ENCODE results near the gene LPCAT1.

DNA sequence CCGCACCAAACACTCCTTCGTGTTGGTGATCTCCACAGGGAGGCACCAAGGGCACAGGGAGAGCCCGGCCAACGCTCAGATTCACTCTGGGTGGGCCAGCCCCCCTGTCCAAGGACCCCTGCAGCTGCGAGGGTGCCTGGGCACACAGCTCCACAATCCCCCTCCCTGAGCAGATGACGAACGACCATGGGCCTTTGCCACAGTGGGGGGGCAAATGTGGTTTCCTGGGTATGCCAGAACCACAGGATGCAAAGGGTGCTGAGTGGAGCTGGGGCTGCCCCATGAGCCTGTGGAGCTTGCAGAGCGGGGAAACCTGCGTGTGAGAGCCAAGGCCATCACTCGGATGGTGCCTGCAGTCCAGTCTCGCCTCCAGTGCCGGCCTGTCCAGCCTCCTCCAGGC lies 31.0 kb downstream of the LPCAT1 start:
- TF ChIP-seq POLR2A (IDR thresholded peaks at IDR 0.05; ENCODE audit: low read depth, low read length) = no peak
- TF ChIP-seq, protein P1, sequence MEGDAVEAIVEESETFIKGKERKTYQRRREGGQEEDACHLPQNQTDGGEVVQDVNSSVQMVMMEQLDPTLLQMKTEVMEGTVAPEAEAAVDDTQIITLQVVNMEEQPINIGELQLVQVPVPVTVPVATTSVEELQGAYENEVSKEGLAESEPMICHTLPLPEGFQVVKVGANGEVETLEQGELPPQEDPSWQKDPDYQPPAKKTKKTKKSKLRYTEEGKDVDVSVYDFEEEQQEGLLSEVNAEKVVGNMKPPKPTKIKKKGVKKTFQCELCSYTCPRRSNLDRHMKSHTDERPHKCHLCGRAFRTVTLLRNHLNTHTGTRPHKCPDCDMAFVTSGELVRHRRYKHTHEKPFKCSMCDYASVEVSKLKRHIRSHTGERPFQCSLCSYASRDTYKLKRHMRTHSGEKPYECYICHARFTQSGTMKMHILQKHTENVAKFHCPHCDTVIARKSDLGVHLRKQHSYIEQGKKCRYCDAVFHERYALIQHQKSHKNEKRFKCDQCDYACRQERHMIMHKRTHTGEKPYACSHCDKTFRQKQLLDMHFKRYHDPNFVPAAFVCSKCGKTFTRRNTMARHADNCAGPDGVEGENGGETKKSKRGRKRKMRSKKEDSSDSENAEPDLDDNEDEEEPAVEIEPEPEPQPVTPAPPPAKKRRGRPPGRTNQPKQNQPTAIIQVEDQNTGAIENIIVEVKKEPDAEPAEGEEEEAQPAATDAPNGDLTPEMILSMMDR (conservative IDR thresholded peaks at IDR 0.05; ENCODE audit: low read depth, low read length) = no peak

Measured in IMR-90 (cell line).